Activated CD4-positive, alpha-beta memory T cell treated with anti-CD3 and anti-CD28 coated beads, Interleukin-2, amount 10 ng/mL, durations not matched to agents 7 days and 5 days (primary cell): ENCODE data around the gene GTF3C5. TPM values are rescaled to one million over a fixed set of nuclear protein-coding genes. Genes with fewer than 3 reads are reported as not detected.

Source experiments
- CTCF ChIA-PET: fragments of 350-600 bp; sonication (Branson Sonifier 250); formaldehyde crosslinking; loops from one replicate; lab custom pipeline; 2021; ENCODE audit warnings: antibody characterized with exemption, inconsistent platforms; lab: Charles Lee
- POLR2A ChIA-PET: fragments of 350-600 bp; sonication (Branson Sonifier 250); formaldehyde crosslinking; loops from one replicate; lab custom pipeline; 2021; ENCODE audit warnings: antibody characterized with exemption; lab: Charles Lee
- DNase-seq: peaks from one replicate; pipeline ENCODE4 v3.0.0-alpha.2; 2020
- H3K27ac Mint-ChIP-seq: one replicate; pipeline ENCODE4 v1.8.0; 2021; ENCODE audit warnings: mild to moderate bottlenecking, mixed read lengths
- H3K27me3 Mint-ChIP-seq: one replicate; pipeline ENCODE4 v1.8.0; 2021; ENCODE audit warnings: mixed read lengths
- H3K36me3 Mint-ChIP-seq: one replicate; pipeline ENCODE4 v1.8.0; 2021; ENCODE audit warnings: low read depth, mixed read lengths
- H3K4me1 Mint-ChIP-seq: one replicate; pipeline ENCODE4 v1.8.0; 2021; ENCODE audit warnings: mixed read lengths
- H3K4me3 Mint-ChIP-seq: one replicate; pipeline ENCODE4 v1.8.0; 2021; ENCODE audit warnings: mild to moderate bottlenecking, mixed read lengths
- H3K9me3 Mint-ChIP-seq: one replicate; pipeline ENCODE4 v1.8.0; 2021; ENCODE audit warnings: mixed read lengths
- total RNA-seq, 2 experiments: library from RNA; stranded (reverse); gene quantifications; one replicate each; pipeline ENCODE4 v1.2.3, GENCODE V29; 2021

GTF3C5 gene
- total RNA-seq, 2 experiments from 2014 or later = 66.8 to 67.3 TPM

GRCh38 chr9:133042676-133043075 lies 11.9 kb downstream of the GTF3C5 start:
- H3K36me3 Mint-ChIP-seq = peaks cover 39% of the 10 kb centered on the region
- H3K4me1 Mint-ChIP-seq = peaks cover 3% of the 10 kb centered on the region
- ChIA-PET CTCF (interaction anchor here (1.2 to 3.5 kb wide), 3 partner anchors 21 to 105 kb away, joined by 3 to 21 read pairs (median 8); no protein-coding TSS in a partner anchor), POLR2A (interaction anchor here (0.8 to 1.7 kb wide), 2 partner anchors 12 to 59 kb away, joined by 3 to 6 read pairs; partner anchors contain the start of gene GTF3C5)
- H3K27me3 Mint-ChIP-seq = no peaks in the 10 kb centered on the region
- no peaks in the 10 kb centered on the region for H3K9me3 Mint-ChIP-seq
- H3K27ac Mint-ChIP-seq = no peak overlapping the region
- no peak overlapping the region for H3K4me3 Mint-ChIP-seq
- no peak for DNase-seq

GRCh38 chr9:133043449-133044035 lies 12.7 kb downstream of the GTF3C5 start:
- H3K27ac Mint-ChIP-seq = no peak overlapping the region

GRCh38 chr9:133044125-133044524 lies 13.3 kb downstream of the GTF3C5 start:
- Mint-ChIP-seq H3K4me3 (no peak overlapping the region), H3K27me3 (no peaks in the 10 kb centered on the region), H3K27ac (no peak overlapping the region), H3K4me1 (peaks cover 3% of the 10 kb centered on the region), H3K36me3 (peaks cover 39% of the 10 kb centered on the region), H3K9me3 (no peaks in the 10 kb centered on the region)
- CTCF ChIA-PET = interaction anchor here (1.0 to 2.9 kb wide), 2 partner anchors 100 kb away, joined by 3 to 8 read pairs; no protein-coding TSS in a partner anchor
- POLR2A ChIA-PET = no interaction called here
- no peak for DNase-seq

More at GRCh38 chr9:133043449-133044035, 12.7 kb downstream of the GTF3C5 start:
- Mint-ChIP-seq H3K9me3 (no peaks in the 10 kb centered on the region), H3K36me3 (peaks cover 39% of the 10 kb centered on the region), H3K27me3 (no peaks in the 10 kb centered on the region), H3K4me3 (no peak overlapping the region), H3K4me1 (peaks cover 3% of the 10 kb centered on the region)
- CTCF ChIA-PET = interaction anchor here (1.0 to 1.2 kb wide), 2 partner anchors 101 to 104 kb away, joined by 3 read pairs; no protein-coding TSS in a partner anchor
- no peak for DNase-seq
- POLR2A ChIA-PET = no interaction called here

- POLR2A ChIA-PET = no interaction called here
- Mint-ChIP-seq H3K27ac (no peak overlapping the region), H3K36me3 (peaks cover 44% of the 10 kb centered on the region), H3K4me3 (no peak overlapping the region), H3K27me3 (no peaks in the 10 kb centered on the region), H3K9me3 (no peaks in the 10 kb centered on the region), H3K4me1 (peaks cover 3% of the 10 kb centered on the region)
- DNase-seq = no peak
- CTCF ChIA-PET = interaction anchor here (2.9 kb wide), 1 partner anchor 100 kb away, joined by 8 read pairs; no protein-coding TSS in a partner anchor
Measured at GRCh38 chr9:133044661-133045060, 13.9 kb downstream of the GTF3C5 start.

- Mint-ChIP-seq H3K36me3 (peaks cover 48% of the 10 kb centered on the region), H3K27ac (no peak overlapping the region), H3K4me3 (no peak overlapping the region), H3K9me3 (no peaks in the 10 kb centered on the region), H3K4me1 (peaks cover 3% of the 10 kb centered on the region), H3K27me3 (no peaks in the 10 kb centered on the region)
- ChIA-PET CTCF (interaction anchor here (0.8 to 2.9 kb wide), 2 partner anchors 23 to 99 kb away, joined by 3 to 8 read pairs; no protein-coding TSS in a partner anchor), POLR2A (no interaction called here)
- no peak for DNase-seq
Measured at GRCh38 chr9:133045132-133045531, 14.3 kb downstream of the GTF3C5 start.

GRCh38 chr9:133046196-133046899 lies 15.6 kb downstream of the GTF3C5 start:
- POLR2A ChIA-PET = no interaction called here
- Mint-ChIP-seq H3K9me3 (no peaks in the 10 kb centered on the region), H3K27ac (no peak overlapping the region), H3K4me1 (peaks cover 3% of the 10 kb centered on the region), H3K36me3 (peaks cover 48% of the 10 kb centered on the region), H3K4me3 (no peak overlapping the region), H3K27me3 (no peaks in the 10 kb centered on the region)
- CTCF ChIA-PET = interaction anchor here (2.9 kb wide), 1 partner anchor 98 kb away, joined by 8 read pairs; no protein-coding TSS in a partner anchor
- no peak for DNase-seq

- no peak overlapping the region for H3K4me3 Mint-ChIP-seq
- POLR2A ChIA-PET = no interaction called here
Measured at GRCh38 chr9:133046900-133047295, 16.1 kb downstream of the GTF3C5 start.

GRCh38 chr9:133048595-133048994 lies 17.8 kb downstream of the GTF3C5 start:
- peaks cover 43% of the 10 kb centered on the region for H3K36me3 Mint-ChIP-seq
- peaks cover 3% of the 10 kb centered on the region for H3K4me1 Mint-ChIP-seq
- no peak overlapping the region for H3K27ac Mint-ChIP-seq
- ChIA-PET POLR2A (no interaction called here), CTCF (interaction anchor here (0.6 to 2.0 kb wide), 13 partner anchors 11 to 323 kb away, joined by 3 to 18 read pairs (median 5); partner anchors contain the start of gene GTF3C5)
- H3K9me3 Mint-ChIP-seq = no peaks in the 10 kb centered on the region
- peak; percentile 64 for DNase-seq
- H3K4me3 Mint-ChIP-seq = no peak overlapping the region
- H3K27me3 Mint-ChIP-seq = no peaks in the 10 kb centered on the region

More at GRCh38 chr9:133046900-133047295, 16.1 kb downstream of the GTF3C5 start:
- Mint-ChIP-seq H3K27me3 (no peaks in the 10 kb centered on the region), H3K4me1 (peaks cover 3% of the 10 kb centered on the region), H3K27ac (no peak overlapping the region), H3K36me3 (peaks cover 51% of the 10 kb centered on the region), H3K9me3 (no peaks in the 10 kb centered on the region)
- DNase-seq = no peak
- CTCF ChIA-PET = interaction anchor here (2.9 kb wide), 1 partner anchor 97 kb away, joined by 8 read pairs; no protein-coding TSS in a partner anchor

- CTCF ChIA-PET = interaction anchor here (0.9 to 2.0 kb wide), 12 partner anchors 11 to 137 kb away, joined by 3 to 18 read pairs (median 5); partner anchors contain the start of gene GTF3C5
- no peak for DNase-seq
- H3K36me3 Mint-ChIP-seq = peaks cover 45% of the 10 kb centered on the region
- no peak overlapping the region for H3K4me3 Mint-ChIP-seq
- peak overlapping the region; percentile 26 for H3K27ac Mint-ChIP-seq
- POLR2A ChIA-PET = no interaction called here
- no peaks in the 10 kb centered on the region for H3K27me3 Mint-ChIP-seq
- peaks cover 3% of the 10 kb centered on the region for H3K4me1 Mint-ChIP-seq
- no peaks in the 10 kb centered on the region for H3K9me3 Mint-ChIP-seq
Measured at GRCh38 chr9:133049043-133049442, 18.2 kb downstream of the GTF3C5 start.

GRCh38 chr9:133050142-133050541 lies 19.3 kb downstream of the GTF3C5 start:
- no peak for DNase-seq
- ChIA-PET CTCF (interaction anchor here (0.8 to 1.7 kb wide), 5 partner anchors 27 to 100 kb away, joined by 3 to 9 read pairs (median 3); no protein-coding TSS in a partner anchor), POLR2A (no interaction called here)
- H3K27ac Mint-ChIP-seq = no peak overlapping the region
- H3K36me3 Mint-ChIP-seq = peaks cover 41% of the 10 kb centered on the region
- H3K4me1 Mint-ChIP-seq = no peaks in the 10 kb centered on the region
- H3K27me3 Mint-ChIP-seq = no peaks in the 10 kb centered on the region
- H3K9me3 Mint-ChIP-seq = no peaks in the 10 kb centered on the region
- H3K4me3 Mint-ChIP-seq = no peak overlapping the region

GRCh38 chr9:133050781-133051180 lies 20.0 kb downstream of the GTF3C5 start:
- peaks cover 39% of the 10 kb centered on the region for H3K36me3 Mint-ChIP-seq
- H3K4me3 Mint-ChIP-seq = no peak overlapping the region
- CTCF ChIA-PET = interaction anchor here (0.8 to 2.1 kb wide), 5 partner anchors 27 to 99 kb away, joined by 3 to 5 read pairs (median 3); no protein-coding TSS in a partner anchor
- no peak overlapping the region for H3K27ac Mint-ChIP-seq
- DNase-seq = no peak
- no peaks in the 10 kb centered on the region for H3K27me3 Mint-ChIP-seq
- POLR2A ChIA-PET = no interaction called here
- no peaks in the 10 kb centered on the region for H3K9me3 Mint-ChIP-seq
- no peaks in the 10 kb centered on the region for H3K4me1 Mint-ChIP-seq

- H3K4me1 Mint-ChIP-seq = peaks cover 4% of the 10 kb centered on the region
- no peaks in the 10 kb centered on the region for H3K9me3 Mint-ChIP-seq
- ChIA-PET CTCF (interaction anchor here (1.7 to 2.1 kb wide), 2 partner anchors 93 to 96 kb away, joined by 5 read pairs; no protein-coding TSS in a partner anchor), POLR2A (no interaction called here)
- no peak for DNase-seq
- no peak overlapping the region for H3K4me3 Mint-ChIP-seq
- no peak overlapping the region for H3K27ac Mint-ChIP-seq
- H3K36me3 Mint-ChIP-seq = peaks cover 40% of the 10 kb centered on the region
- no peaks in the 10 kb centered on the region for H3K27me3 Mint-ChIP-seq
Measured at GRCh38 chr9:133051281-133051900, 20.6 kb downstream of the GTF3C5 start.
